GM18508 (cell line): ENCODE data around the gene WDR55.
A peak's percentile ranks its signal among the peaks of the same experiment; 100 is the strongest.
"Not testable (repeated sequence)": the region's sequence is repeated elsewhere in the genome, so short reads cannot be mapped to it uniquely, and the experiment has no call there.

ENCODE experiments used
- ATAC-seq: cut with Tn5 transposase; IDR thresholded peaks from one replicate; pipeline ENCODE4 v1.9.1; 2021; ENCODE audit warnings: moderate number of reproducible peaks; ENCODE audit not compliant: insufficient read depth, unreplicated experiment

The WDR55 gene

GRCh38 chr5:140664359-140665119, at the start of gene WDR55:
Gene WDR55, plus strand, starts transcription at chr5:140664904. Its CDS starts 9 bp downstream, at chr5:140664913.
- ATAC-seq, result peak; percentile 95

- no peak for ATAC-seq
Observed at GRCh38 chr5:140622301-140622700, 42.4 kb upstream of the WDR55 start.

- ATAC-seq, result not testable (repeated sequence)
Observed at GRCh38 chr5:140623061-140623460, 41.6 kb upstream of the WDR55 start.

GRCh38 chr5:140624886-140625285, 39.8 kb upstream of the WDR55 start:
- ATAC-seq, result not testable (repeated sequence)

GRCh38 chr5:140627972-140628371, 36.7 kb upstream of the WDR55 start:
- no peak for ATAC-seq

- no peak for ATAC-seq
Observed at GRCh38 chr5:140628711-140629110, 36.0 kb upstream of the WDR55 start.

GRCh38 chr5:140630292-140631035, 34.2 kb upstream of the WDR55 start:
- ATAC-seq, result no peak

- no peak for ATAC-seq
Observed at GRCh38 chr5:140631036-140631417, 33.7 kb upstream of the WDR55 start.

- no peak for ATAC-seq
Observed at GRCh38 chr5:140631831-140632365, 32.8 kb upstream of the WDR55 start.

GRCh38 chr5:140632366-140633020, 32.2 kb upstream of the WDR55 start:
- ATAC-seq, result no peak

GRCh38 chr5:140633021-140633471, 31.7 kb upstream of the WDR55 start, which contains the start of gene CD14:
Gene CD14, minus strand, starts transcription at chr5:140633175. Its CDS starts 104 bp downstream, at chr5:140633071.
- no peak for ATAC-seq

GRCh38 chr5:140633501-140633900, 31.2 kb upstream of the WDR55 start:
- no peak for ATAC-seq

GRCh38 chr5:140634103-140634502, 30.6 kb upstream of the WDR55 start:
- no peak for ATAC-seq

- ATAC-seq, result no peak
Observed at GRCh38 chr5:140635291-140636257, 29.1 kb upstream of the WDR55 start.

- ATAC-seq, result no peak
Observed at GRCh38 chr5:140637371-140638100, 27.2 kb upstream of the WDR55 start.

- not testable (repeated sequence) for ATAC-seq
Observed at GRCh38 chr5:140638898-140639147, 25.9 kb upstream of the WDR55 start.

- ATAC-seq, result peak; percentile 72
Observed at GRCh38 chr5:140639148-140639981, 25.3 kb upstream of the WDR55 start, which contains the start of gene TMCO6. Gene TMCO6, plus strand, starts transcription at chr5:140639451. Its CDS starts 77 bp downstream, at chr5:140639528.

GRCh38 chr5:140641716-140642115, 23.0 kb upstream of the WDR55 start:
- no peak for ATAC-seq
